Measurements from ENCODE around the gene ONECUT2. TPM values are rescaled to one million over a fixed set of nuclear protein-coding genes. Genes with fewer than 3 reads are reported as not detected.
"Not testable (repeated sequence)": the region's sequence is repeated elsewhere in the genome, so short reads cannot be mapped to it uniquely, and the experiment has no call there.

The ONECUT2 gene
- under 1 TPM in 3 of 4 donors, not detected in 1; under 0.01 to 0.06 (median under 0.01) TPM for total RNA-seq

DNA sequence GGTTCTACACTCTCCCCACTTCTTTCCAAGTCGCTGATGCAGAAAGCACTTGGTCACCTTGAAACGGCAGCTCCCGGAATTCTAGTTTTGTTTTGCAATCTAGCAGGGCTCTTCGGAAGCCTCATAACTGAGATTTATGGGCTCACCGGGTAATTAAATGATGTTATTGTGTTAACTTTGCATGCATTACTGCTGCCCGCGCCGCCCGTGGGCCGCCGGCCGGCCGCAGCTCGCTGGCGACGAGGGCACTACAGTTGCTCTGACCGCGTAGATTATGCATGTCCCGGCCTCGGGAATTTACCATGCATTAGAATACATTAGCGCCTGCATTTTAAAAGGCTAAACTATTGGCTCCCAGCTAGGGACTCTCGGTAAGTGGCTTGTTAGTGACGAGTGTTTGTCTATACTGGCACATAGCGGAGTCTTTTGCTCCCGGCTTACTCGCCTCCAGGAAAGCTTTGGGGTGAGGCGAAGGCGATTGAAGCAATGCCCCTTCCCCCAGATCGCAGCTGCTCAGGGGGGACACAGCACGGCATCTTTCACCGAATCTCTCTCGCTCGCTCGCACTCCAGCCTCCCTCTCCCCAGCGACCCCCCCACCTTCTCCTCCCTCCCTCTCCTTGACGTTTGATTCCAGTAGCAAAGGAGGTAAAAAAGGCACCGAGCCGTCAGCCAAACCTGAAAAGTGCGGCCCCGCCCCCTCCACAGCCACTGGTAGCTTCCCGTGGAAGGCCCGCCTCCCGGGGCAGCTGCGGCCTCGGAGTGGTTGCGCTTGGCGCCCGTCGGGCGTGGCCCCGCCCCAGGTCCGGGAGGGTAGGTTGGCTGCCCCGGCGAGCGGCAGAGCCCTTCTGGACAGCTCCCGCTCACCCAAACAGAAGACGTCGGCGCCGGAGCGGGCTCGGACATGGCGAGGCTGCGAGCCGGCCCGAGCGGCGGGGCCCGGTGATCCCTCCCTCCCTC is at the start of gene ONECUT2:
ONECUT2 (plus strand) TSS at position 839 of the 959 bp plus-strand sequence. CDS start 343 bp downstream, outside the sequence.
- Histone ChIP-seq H3K4me1 (peaks cover 48 to 69% (median 63%) of the 10 kb centered on the region in 4 donors), H3K4me3 (peak within 1 kb of the TSS; percentile 56 to 69 (median 58)), H3K27ac (replicated peaks in 1 of 4) (no peak within 1 kb of the TSS), H3K36me3 (no peaks in the 10 kb centered on the region), H3K27me3 (peaks cover 9 to 97% (median 86%) of the 10 kb centered on the region in 4 donors), H3K9me3 (no peaks in the 10 kb centered on the region)
- no peak for DNase-seq (ENCODE audit: extremely low spot score)
- intact Hi-C loops (cut with DNase I) = no loop called here
- 3% methylated on average over 42 of the region's 69 CpGs for WGBS
- peak in 1 of 2 donors; percentile 34 for TF ChIP-seq POLR2AphosphoS5 (IDR thresholded peaks at IDR 0.05)
- TF ChIP-seq CTCF (IDR thresholded peaks at IDR 0.05) = no peak
- no peak for TF ChIP-seq POLR2A (IDR thresholded peaks at IDR 0.05; ENCODE audit: low read depth)
- TF ChIP-seq EP300 (IDR thresholded peaks at IDR 0.05) = no peak

DNA sequence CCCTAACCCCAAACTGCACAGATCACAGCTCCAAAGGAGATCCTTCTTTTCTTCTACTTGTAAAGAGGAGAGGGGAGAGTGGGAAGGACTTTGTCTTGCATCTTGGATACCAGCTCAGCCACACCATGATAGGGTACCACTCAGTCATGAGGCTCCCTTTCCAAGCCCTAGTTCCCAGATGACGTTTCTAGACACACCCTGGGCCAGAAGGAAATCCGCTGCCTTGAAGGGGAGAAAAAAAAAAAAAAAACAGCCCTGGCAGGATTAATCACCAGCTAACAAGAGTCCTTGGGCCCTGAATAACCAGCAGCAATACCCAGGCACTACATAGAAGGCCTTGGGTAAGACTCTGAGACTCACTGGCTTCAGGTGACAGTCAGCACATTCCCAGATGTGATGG is 45.9 kb upstream of the ONECUT2 start:
- intact Hi-C loops (cut with DNase I) = no loop called here
- Histone ChIP-seq H3K36me3 (no peaks in the 10 kb centered on the region), H3K27ac (replicated peaks in 1 of 4) (no peak overlapping the region), H3K27me3 (peaks cover 0 to 14% (median 0%) of the 10 kb centered on the region in 4 donors), H3K9me3 (no peaks in the 10 kb centered on the region), H3K4me1 (no peaks in the 10 kb centered on the region), H3K4me3 (no peak overlapping the region)
- no peak for TF ChIP-seq CTCF (IDR thresholded peaks at IDR 0.05)
- TF ChIP-seq EP300 (IDR thresholded peaks at IDR 0.05) = no peak
- TF ChIP-seq POLR2AphosphoS5 (IDR thresholded peaks at IDR 0.05) = no peak
- TF ChIP-seq POLR2A (IDR thresholded peaks at IDR 0.05; ENCODE audit: low read depth) = no peak
- 83% methylated on average over 2 of the region's 2 CpGs for WGBS
- DNase-seq (ENCODE audit: extremely low spot score) = no peak

DNA sequence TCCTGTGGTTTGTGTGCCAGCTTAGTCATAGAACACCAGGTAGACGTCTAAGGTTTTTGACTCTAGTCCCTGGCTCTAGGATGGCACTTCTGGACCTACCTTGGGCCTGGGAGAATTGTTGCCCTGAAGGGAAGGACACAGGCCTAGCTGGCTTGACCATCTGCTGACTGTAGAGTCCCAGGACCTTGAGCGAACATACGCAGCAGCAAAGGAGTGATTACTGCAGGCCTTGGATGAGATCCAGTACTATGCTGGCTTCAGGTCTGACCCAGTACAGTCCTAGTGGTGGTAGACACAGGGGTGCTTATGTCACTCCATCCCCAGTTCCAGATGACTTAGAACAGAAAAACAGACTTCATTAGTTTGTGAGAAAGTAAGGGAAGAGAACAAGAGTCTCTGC is 45.1 kb upstream of the ONECUT2 start:
- Histone ChIP-seq H3K27ac (replicated peaks in 1 of 4) (no peak overlapping the region), H3K4me3 (no peak overlapping the region), H3K4me1 (no peaks in the 10 kb centered on the region), H3K36me3 (no peaks in the 10 kb centered on the region), H3K27me3 (peaks cover 0 to 14% (median 0%) of the 10 kb centered on the region in 4 donors), H3K9me3 (peaks cover 0 to 5% (median 1%) of the 10 kb centered on the region in 4 donors)
- DNase-seq (ENCODE audit: extremely low spot score) = no peak
- 51% methylated on average over 3 of the region's 3 CpGs for WGBS
- intact Hi-C loops (cut with DNase I) = no loop called here
- TF ChIP-seq EP300 (IDR thresholded peaks at IDR 0.05) (no peak), POLR2A (IDR thresholded peaks at IDR 0.05; ENCODE audit: low read depth) (no peak), POLR2AphosphoS5 (IDR thresholded peaks at IDR 0.05) (no peak), CTCF (IDR thresholded peaks at IDR 0.05) (no peak)

GRCh38 chr18:57394749-57395148 is 40.4 kb upstream of the ONECUT2 start:
- intact Hi-C loops (cut with DNase I); H3K27ac ChIP-seq (replicated peaks in 1 of 4); H3K4me3 ChIP-seq; DNase-seq (ENCODE audit: extremely low spot score); H3K36me3 ChIP-seq; H3K4me1 ChIP-seq: not testable (repeated sequence)
- WGBS = 100% methylated on average over 1 of the region's 1 CpG
- H3K27me3 ChIP-seq = peaks cover 0 to 12% (median 0%) of the 10 kb centered on the region in 4 donors
- H3K9me3 ChIP-seq = peaks cover 0 to 16% (median 8%) of the 10 kb centered on the region in 4 donors

DNA sequence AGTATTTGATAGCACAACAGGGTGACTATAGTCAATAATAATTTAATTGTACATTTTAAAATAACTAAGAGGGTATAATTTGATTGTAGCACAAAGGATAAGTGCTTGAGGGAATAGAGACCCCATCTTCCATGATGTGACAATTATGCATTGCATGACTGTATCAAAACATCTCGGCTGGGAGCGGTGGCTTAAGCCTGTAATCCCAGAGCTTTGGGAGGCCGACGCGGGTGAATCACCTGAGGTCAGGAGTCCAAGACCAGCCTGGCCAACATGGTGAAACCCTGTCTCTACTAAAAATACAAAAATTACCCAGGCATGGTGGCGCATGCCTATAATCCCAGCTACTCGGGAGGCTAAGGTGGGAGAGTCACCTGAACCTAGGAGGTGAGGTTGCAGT is 38.3 kb upstream of the ONECUT2 start:
- WGBS = 96% methylated on average over 7 of the region's 7 CpGs
- intact Hi-C loops (cut with DNase I); H3K4me3 ChIP-seq; H3K27ac ChIP-seq (replicated peaks in 1 of 4); DNase-seq (ENCODE audit: extremely low spot score); H3K36me3 ChIP-seq; H3K27me3 ChIP-seq; H3K4me1 ChIP-seq: not testable (repeated sequence)
- H3K9me3 ChIP-seq = peaks cover 0 to 16% (median 8%) of the 10 kb centered on the region in 4 donors

All from esophagus muscularis mucosa (tissue), 4 donors.